Measurements from ENCODE around the gene SLC26A9. TPM values are rescaled to one million over a fixed set of nuclear protein-coding genes. Genes with fewer than 3 reads are reported as not detected.
A peak's percentile ranks its signal among the peaks of the same experiment; 100 is the strongest.

SLC26A9 gene
- polyA plus RNA-seq, 1 of the 3 experiments (the other 2 are of a cell fraction): not detected

GRCh38 chr1:205918955-205919746 lies 24.1 kb downstream of the SLC26A9 start:
- no peak overlapping the region; a peak in 1 of 4 replicates for H3K4me3 ChIP-seq (ENCODE audit: low read depth in 2 of 2, low read length in 1 of 2)
- POLR2A ChIA-PET: interaction anchor here (1.8 kb wide), 1 partner anchor 58 kb away, joined by 10 read pairs; no protein-coding TSS in a partner anchor
- no peaks in the 10 kb centered on the region for H4K20me1 ChIP-seq (ENCODE audit: insufficient read depth)
- CTCF ChIA-PET: interaction anchor here (0.5 to 10.3 kb wide), 52 partner anchors 9 to 432 kb away, joined by 3 to 271 read pairs (median 4); partner anchors contain the start of genes RAB29 and SLC26A9
- no peak overlapping the region for H3K9ac ChIP-seq
- peak; percentile 79 for DNase-seq
- H2AFZ ChIP-seq (ENCODE audit: low read depth): no peak overlapping the region
- H3K4me1 ChIP-seq (ENCODE audit: control insufficient read depth in 1 of 2, insufficient read depth in 2 of 2, low read depth in 1 of 2, low read length in 1 of 2): peaks cover 0 to 7% of the 10 kb centered on the region in 2 experiments; a peak in 1 of 4 replicates
- no peaks in the 10 kb centered on the region for H3K9me2 ChIP-seq
- no peaks in the 10 kb centered on the region for H3K36me3 ChIP-seq (replicated peaks in 1 of 2; ENCODE audit: control insufficient read depth in 1 of 2, insufficient read depth in 2 of 2, low read length in 1 of 2)
- H3F3A ChIP-seq (replicated peaks; ENCODE audit: insufficient read depth): no peaks in the 10 kb centered on the region
- H3K79me2 ChIP-seq (ENCODE audit: insufficient read depth): no peaks in the 10 kb centered on the region
- H3K9me3 ChIP-seq: no peaks in the 10 kb centered on the region
- H3K4me2 ChIP-seq: no peak overlapping the region
- WGBS (ENCODE audit: low lambda C conversion rate): 19% methylated on average over 7 of the region's 8 CpGs
- H3K27ac ChIP-seq (ENCODE audit: low read depth in 2 of 2, low read length in 1 of 2): no peak overlapping the region
- H3K27me3 ChIP-seq (ENCODE audit: insufficient read depth): no peaks in the 10 kb centered on the region
- TF ChIP-seq, protein P1, sequence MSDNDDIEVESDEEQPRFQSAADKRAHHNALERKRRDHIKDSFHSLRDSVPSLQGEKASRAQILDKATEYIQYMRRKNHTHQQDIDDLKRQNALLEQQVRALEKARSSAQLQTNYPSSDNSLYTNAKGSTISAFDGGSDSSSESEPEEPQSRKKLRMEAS (IDR thresholded peaks at IDR 0.05; ENCODE audit: low read depth): no peak
- TF ChIP-seq NFIC (IDR thresholded peaks at IDR 0.05; ENCODE audit: borderline replicate concordance) (no peak), SMC3 (IDR thresholded peaks at IDR 0.05; ENCODE audit: low read depth, low read length) (peak; percentile 94), YY1 (IDR thresholded peaks at IDR 0.05; ENCODE audit: low read depth) (no peak), RXRA (IDR thresholded peaks at IDR 0.05; ENCODE audit: borderline replicate concordance, low read depth) (no peak), RAD21 (IDR thresholded peaks at IDR 0.05; ENCODE audit: low read length) (peak; percentile 92), NRF1 (IDR thresholded peaks at IDR 0.05; ENCODE audit: low read depth, low read length) (no peak), JUND (IDR thresholded peaks at IDR 0.05) (no peak), EZH2phosphoT487 (IDR thresholded peaks at IDR 0.05; ENCODE audit: borderline replicate concordance, low read depth) (no peak), TAF1 (IDR thresholded peaks at IDR 0.05; ENCODE audit: borderline replicate concordance, low read depth, low read length) (no peak), GATA2 (CRISPR knock-in tag; IDR thresholded peaks at IDR 0.05) (no peak), CTCF (IDR thresholded peaks at IDR 0.05) (peak; percentile 81), USF2 (IDR thresholded peaks at IDR 0.05; ENCODE audit: borderline replicate concordance, low read depth, low read length) (no peak), RCOR1 (IDR thresholded peaks at IDR 0.05; ENCODE audit: low read length) (0 out of 2 replicates have a peak, but pooled peaks have one; percentile 32), MXI1 (IDR thresholded peaks at IDR 0.05; ENCODE audit: low read depth, low read length) (no peak), TEAD4 (IDR thresholded peaks at IDR 0.05; ENCODE audit: borderline replicate concordance, insufficient read depth) (no peak), REST (IDR thresholded peaks at IDR 0.05; ENCODE audit: low read depth, low read length) (no peak), SIN3A (IDR thresholded peaks at IDR 0.05; ENCODE audit: borderline replicate concordance, low read depth, low read length) (no peak), IRF3 (IDR thresholded peaks at IDR 0.05; ENCODE audit: low read depth, low read length) (no peak), POLR2AphosphoS5 (IDR thresholded peaks at IDR 0.05; ENCODE audit: low read depth, low read length) (no peak), FOSL2 (IDR thresholded peaks at IDR 0.05; ENCODE audit: borderline replicate concordance, low read depth) (no peak), FOXM1 (IDR thresholded peaks at IDR 0.05; ENCODE audit: low read depth) (no peak), RFX5 (IDR thresholded peaks at IDR 0.05; ENCODE audit: low read length) (no peak), TCF12 (IDR thresholded peaks at IDR 0.05) (no peak)
- TF ChIP-seq, protein P2, sequence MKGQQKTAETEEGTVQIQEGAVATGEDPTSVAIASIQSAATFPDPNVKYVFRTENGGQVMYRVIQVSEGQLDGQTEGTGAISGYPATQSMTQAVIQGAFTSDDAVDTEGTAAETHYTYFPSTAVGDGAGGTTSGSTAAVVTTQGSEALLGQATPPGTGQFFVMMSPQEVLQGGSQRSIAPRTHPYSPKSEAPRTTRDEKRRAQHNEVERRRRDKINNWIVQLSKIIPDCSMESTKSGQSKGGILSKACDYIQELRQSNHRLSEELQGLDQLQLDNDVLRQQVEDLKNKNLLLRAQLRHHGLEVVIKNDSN (IDR thresholded peaks at IDR 0.05; ENCODE audit: borderline replicate concordance, low read depth): no peak
